Measurements from ENCODE around the gene ZNF583. TPM values are rescaled to one million over a fixed set of nuclear protein-coding genes. Genes with fewer than 3 reads are reported as not detected.

The ZNF583 gene
- total and polyA plus RNA-seq, 2 of the 13 experiments (the other 11 are each of a cell fraction or from before 2014, with no cell fraction given): 0.65 to 5.3 TPM

GRCh38 chr19:56403764-56404704 lies at the start of gene ZNF583 (continued):
- TF ChIP-seq, protein P1, sequence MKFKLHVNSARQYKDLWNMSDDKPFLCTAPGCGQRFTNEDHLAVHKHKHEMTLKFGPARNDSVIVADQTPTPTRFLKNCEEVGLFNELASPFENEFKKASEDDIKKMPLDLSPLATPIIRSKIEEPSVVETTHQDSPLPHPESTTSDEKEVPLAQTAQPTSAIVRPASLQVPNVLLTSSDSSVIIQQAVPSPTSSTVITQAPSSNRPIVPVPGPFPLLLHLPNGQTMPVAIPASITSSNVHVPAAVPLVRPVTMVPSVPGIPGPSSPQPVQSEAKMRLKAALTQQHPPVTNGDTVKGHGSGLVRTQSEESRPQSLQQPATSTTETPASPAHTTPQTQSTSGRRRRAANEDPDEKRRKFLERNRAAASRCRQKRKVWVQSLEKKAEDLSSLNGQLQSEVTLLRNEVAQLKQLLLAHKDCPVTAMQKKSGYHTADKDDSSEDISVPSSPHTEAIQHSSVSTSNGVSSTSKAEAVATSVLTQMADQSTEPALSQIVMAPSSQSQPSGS (CRISPR knock-in tag; IDR thresholded peaks at IDR 0.05): no peak
- TF ChIP-seq SIX1 (CRISPR knock-in tag; IDR thresholded peaks at IDR 0.05; ENCODE audit: borderline replicate concordance): no peak
- no peak for TF ChIP-seq ZNF570 (CRISPR knock-in tag; IDR thresholded peaks at IDR 0.05; ENCODE audit: borderline replicate concordance)
- TF ChIP-seq WIZ (CRISPR knock-in tag; IDR thresholded peaks at IDR 0.05): no peak
- no peak for TF ChIP-seq TIGD3 (CRISPR knock-in tag; IDR thresholded peaks at IDR 0.05; ENCODE audit: borderline replicate concordance)
- TF ChIP-seq, protein P2, sequence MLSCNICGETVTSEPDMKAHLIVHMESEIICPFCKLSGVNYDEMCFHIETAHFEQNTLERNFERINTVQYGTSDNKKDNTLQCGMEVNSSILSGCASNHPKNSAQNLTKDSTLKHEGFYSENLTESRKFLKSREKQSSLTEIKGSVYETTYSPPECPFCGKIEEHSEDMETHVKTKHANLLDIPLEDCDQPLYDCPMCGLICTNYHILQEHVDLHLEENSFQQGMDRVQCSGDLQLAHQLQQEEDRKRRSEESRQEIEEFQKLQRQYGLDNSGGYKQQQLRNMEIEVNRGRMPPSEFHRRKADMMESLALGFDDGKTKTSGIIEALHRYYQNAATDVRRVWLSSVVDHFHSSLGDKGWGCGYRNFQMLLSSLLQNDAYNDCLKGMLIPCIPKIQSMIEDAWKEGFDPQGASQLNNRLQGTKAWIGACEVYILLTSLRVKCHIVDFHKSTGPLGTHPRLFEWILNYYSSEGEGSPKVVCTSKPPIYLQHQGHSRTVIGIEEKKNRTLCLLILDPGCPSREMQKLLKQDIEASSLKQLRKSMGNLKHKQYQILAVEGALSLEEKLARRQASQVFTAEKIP (CRISPR knock-in tag; IDR thresholded peaks at IDR 0.05; ENCODE audit: borderline replicate concordance): no peak
- TF ChIP-seq ZMYM3 (CRISPR knock-in tag; IDR thresholded peaks at IDR 0.05): no peak
- TF ChIP-seq TRAFD1 (CRISPR knock-in tag; IDR thresholded peaks at IDR 0.05; ENCODE audit: borderline replicate concordance): no peak
- no peak for TF ChIP-seq ZNF30 (CRISPR knock-in tag; IDR thresholded peaks at IDR 0.05)
- 0 out of 2 replicates have a peak, but pooled peaks have one; percentile 42 for TF ChIP-seq ZNF552 (CRISPR knock-in tag; IDR thresholded peaks at IDR 0.05; ENCODE audit: borderline replicate concordance)
- TF ChIP-seq ZNF577 (CRISPR knock-in tag; IDR thresholded peaks at IDR 0.05; ENCODE audit: borderline replicate concordance, low read depth): no peak
- no peak for TF ChIP-seq NR3C1 (CRISPR knock-in tag; IDR thresholded peaks at IDR 0.05)
- TF ChIP-seq PRPF4 (IDR thresholded peaks at IDR 0.05; ENCODE audit: low read depth, low read length, poor library complexity, severe bottlenecking): no peak
- no peak for TF ChIP-seq ZNF549 (CRISPR knock-in tag; IDR thresholded peaks at IDR 0.05)
- no peak for TF ChIP-seq ETV5 (CRISPR knock-in tag; IDR thresholded peaks at IDR 0.05; ENCODE audit: borderline replicate concordance)
- no peak; the same call in 1 of the 2 replicates for TF ChIP-seq ZNF558 (CRISPR knock-in tag; IDR thresholded peaks at IDR 0.05; ENCODE audit: borderline replicate concordance)
- no peak for TF ChIP-seq U2AF2 (IDR thresholded peaks at IDR 0.05; ENCODE audit: low read depth, low read length)
- TF ChIP-seq XRCC5 (optimal IDR thresholded peaks at IDR 0.05; ENCODE audit: low read length): no peak
- TF ChIP-seq, protein P3, sequence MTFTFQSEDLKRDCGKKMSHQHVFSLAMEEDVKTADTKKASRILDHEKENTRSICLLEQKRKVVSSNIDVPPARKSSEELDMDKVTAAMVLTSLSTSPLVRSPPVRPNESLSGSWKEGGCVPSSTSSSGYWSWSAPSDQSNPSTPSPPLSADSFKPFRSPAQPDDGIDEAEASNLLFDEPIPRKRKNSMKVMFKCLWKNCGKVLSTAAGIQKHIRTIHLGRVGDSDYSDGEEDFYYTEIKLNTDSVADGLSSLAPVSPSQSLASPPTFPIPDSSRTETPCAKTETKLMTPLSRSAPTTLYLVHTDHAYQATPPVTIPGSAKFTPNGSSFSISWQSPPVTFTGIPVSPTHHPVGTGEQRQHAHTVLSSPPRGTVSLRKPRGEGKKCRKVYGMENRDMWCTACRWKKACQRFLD (CRISPR knock-in tag; IDR thresholded peaks at IDR 0.05; ENCODE audit: borderline replicate concordance): peak; percentile 95; the same call in 1 of the 2 replicates

Data from HepG2 (cell line).